ENCODE measurements around the gene MAP3K20. TPM values are rescaled to one million over a fixed set of nuclear protein-coding genes. Genes with fewer than 3 reads are reported as not detected.

The MAP3K20 gene
- polyA plus RNA-seq, 1 experiment, result 74.6 TPM

DNA sequence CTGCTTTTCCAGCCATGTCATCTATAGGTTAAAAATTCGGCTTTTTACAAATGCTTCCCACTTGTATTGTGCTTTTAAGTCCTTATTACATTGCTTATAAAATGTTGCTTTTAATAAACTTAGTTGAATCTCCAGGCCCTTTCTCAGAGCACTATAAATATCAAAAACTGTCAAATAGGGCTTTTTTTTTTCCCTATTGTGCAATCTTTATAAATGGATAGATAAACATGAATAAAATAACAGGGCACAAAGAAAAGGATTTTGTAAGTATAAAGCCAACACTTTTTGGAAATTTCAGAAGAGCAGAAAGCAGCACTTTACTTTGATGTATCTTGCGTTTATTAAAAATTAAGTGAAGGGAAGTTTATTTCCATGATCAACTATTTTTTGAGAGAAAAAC, 171.5 kb downstream of the MAP3K20 start:
- POLR2A ChIA-PET, result no interaction called here
- TF ChIP-seq, protein P1, sequence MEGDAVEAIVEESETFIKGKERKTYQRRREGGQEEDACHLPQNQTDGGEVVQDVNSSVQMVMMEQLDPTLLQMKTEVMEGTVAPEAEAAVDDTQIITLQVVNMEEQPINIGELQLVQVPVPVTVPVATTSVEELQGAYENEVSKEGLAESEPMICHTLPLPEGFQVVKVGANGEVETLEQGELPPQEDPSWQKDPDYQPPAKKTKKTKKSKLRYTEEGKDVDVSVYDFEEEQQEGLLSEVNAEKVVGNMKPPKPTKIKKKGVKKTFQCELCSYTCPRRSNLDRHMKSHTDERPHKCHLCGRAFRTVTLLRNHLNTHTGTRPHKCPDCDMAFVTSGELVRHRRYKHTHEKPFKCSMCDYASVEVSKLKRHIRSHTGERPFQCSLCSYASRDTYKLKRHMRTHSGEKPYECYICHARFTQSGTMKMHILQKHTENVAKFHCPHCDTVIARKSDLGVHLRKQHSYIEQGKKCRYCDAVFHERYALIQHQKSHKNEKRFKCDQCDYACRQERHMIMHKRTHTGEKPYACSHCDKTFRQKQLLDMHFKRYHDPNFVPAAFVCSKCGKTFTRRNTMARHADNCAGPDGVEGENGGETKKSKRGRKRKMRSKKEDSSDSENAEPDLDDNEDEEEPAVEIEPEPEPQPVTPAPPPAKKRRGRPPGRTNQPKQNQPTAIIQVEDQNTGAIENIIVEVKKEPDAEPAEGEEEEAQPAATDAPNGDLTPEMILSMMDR (IDR thresholded peaks at IDR 0.05; ENCODE audit: low read depth, low read length), result no peak
- Histone ChIP-seq H3K9me3 (ENCODE audit: control insufficient read depth, insufficient read depth, low read length) (no peaks in the 10 kb centered on the region), H3K4me3 (ENCODE audit: low read depth, low read length) (no peak overlapping the region), H3K27me3 (ENCODE audit: control insufficient read depth, insufficient read depth, low read length) (no peaks in the 10 kb centered on the region), H3K27ac (ENCODE audit: low read depth, low read length) (no peak overlapping the region)
- CTCF ChIA-PET, result no interaction called here
- no peak for DNase-seq (ENCODE audit: low read depth, low spot score)

DNA sequence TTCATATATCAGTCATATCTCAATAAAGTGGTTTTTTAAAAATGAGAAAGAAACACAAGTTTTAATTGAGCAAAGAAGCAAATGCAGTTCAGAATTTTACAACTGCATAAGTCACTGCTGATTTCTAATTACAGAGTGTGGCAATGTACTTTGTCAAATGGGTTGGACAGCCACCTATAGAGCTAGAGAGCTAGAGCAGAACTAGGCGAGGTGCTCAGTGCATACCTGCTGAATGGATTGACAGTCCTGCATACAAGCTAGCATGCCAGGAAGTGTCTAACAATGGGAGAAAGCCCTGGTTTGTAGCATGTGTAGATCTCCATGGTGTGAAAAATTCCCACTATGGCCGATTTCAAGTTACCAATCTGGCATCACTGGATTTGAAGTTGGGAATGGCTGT, 172.7 kb downstream of the MAP3K20 start:
- ChIA-PET POLR2A (no interaction called here), CTCF (interaction anchor here (0.6 to 0.7 kb wide), 2 partner anchors 196 to 420 kb away, joined by 3 to 4 read pairs; no protein-coding TSS in a partner anchor)
- Histone ChIP-seq H3K27ac (ENCODE audit: low read depth, low read length) (no peak overlapping the region), H3K27me3 (ENCODE audit: control insufficient read depth, insufficient read depth, low read length) (no peaks in the 10 kb centered on the region), H3K4me3 (ENCODE audit: low read depth, low read length) (no peak overlapping the region), H3K9me3 (ENCODE audit: control insufficient read depth, insufficient read depth, low read length) (no peaks in the 10 kb centered on the region)
- TF ChIP-seq, protein P1 (IDR thresholded peaks at IDR 0.05; ENCODE audit: low read depth, low read length), result no peak
- no peak for DNase-seq (ENCODE audit: low read depth, low spot score)

DNA sequence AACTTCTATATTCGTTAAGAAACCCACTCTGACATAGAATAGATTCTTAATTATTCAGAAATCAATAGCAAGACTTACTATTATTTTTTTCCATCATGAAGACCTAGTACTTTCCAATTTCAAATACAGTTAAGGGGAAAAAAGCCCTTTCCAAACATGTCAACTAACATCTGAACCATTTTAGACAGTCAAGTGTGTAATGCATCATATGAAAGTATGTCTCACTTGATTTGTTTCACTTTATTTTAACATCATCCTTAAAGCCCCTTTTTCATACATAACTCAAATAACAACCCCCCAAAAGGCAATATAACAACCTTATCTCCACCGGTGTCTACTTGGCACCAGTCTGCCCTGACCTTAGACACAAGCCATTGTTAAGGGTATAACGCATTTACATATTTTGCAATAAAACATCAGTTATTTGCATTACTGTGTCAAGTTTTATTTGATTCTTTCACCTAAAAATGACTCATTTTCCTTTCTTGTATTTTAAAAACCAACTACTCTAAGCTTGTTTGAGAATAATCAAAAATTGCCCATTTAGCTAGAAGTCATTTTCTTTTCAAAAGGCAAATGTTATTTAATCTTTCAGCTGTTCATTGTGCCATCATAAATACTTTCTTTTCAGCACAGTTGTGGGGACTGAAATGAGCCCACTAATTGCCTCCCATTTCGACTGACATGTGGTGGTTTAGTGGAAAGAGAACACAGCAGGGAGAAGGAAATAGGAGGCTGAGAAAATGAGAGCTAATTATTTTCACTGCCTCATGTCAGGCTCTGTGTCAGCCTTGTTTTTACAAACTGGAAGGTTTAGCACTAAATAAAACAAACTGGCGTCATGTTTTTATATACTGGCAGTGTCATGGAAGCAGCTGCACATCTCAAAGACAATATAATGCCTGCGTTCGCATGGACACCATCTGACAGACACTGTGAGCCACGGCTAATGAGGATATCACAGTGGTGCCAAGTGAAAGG, 174.3 kb downstream of the MAP3K20 start:
- Histone ChIP-seq H3K27me3 (ENCODE audit: control insufficient read depth, insufficient read depth, low read length) (no peaks in the 10 kb centered on the region), H3K4me3 (ENCODE audit: low read depth, low read length) (no peak overlapping the region), H3K27ac (ENCODE audit: low read depth, low read length) (no peak overlapping the region), H3K9me3 (ENCODE audit: control insufficient read depth, insufficient read depth, low read length) (no peaks in the 10 kb centered on the region)
- no peak for DNase-seq (ENCODE audit: low read depth, low spot score)
- TF ChIP-seq, protein P1 (IDR thresholded peaks at IDR 0.05; ENCODE audit: low read depth, low read length), result no peak
- POLR2A ChIA-PET, result no interaction called here
- CTCF ChIA-PET, result no interaction called here

DNA sequence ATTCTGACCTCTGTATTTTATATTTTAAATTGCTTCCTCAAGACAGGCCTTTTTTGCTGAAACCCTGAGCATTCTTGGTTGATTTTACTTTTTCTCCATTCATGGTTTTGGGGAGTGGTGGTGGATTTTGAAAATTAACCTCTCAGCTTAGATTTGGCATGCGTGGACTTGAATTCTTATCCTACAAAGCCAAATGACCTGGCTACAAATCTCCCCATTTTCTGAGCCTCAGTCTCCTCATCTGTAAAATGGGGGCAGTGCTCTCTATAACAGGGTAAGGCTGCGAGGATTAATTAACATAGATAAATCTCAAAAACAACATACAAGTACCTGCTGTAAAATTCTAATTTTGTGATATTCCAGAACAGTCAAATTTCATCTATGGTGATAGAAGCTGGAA, 175.6 kb downstream of the MAP3K20 start:
- Histone ChIP-seq H3K27ac (ENCODE audit: low read depth, low read length) (no peak overlapping the region), H3K4me3 (ENCODE audit: low read depth, low read length) (no peak overlapping the region), H3K27me3 (ENCODE audit: control insufficient read depth, insufficient read depth, low read length) (no peaks in the 10 kb centered on the region), H3K9me3 (ENCODE audit: control insufficient read depth, insufficient read depth, low read length) (no peaks in the 10 kb centered on the region)
- DNase-seq (ENCODE audit: low read depth, low spot score), result no peak
- POLR2A ChIA-PET, result no interaction called here
- CTCF ChIA-PET, result no interaction called here
- TF ChIP-seq, protein P1 (IDR thresholded peaks at IDR 0.05; ENCODE audit: low read depth, low read length), result no peak

DNA sequence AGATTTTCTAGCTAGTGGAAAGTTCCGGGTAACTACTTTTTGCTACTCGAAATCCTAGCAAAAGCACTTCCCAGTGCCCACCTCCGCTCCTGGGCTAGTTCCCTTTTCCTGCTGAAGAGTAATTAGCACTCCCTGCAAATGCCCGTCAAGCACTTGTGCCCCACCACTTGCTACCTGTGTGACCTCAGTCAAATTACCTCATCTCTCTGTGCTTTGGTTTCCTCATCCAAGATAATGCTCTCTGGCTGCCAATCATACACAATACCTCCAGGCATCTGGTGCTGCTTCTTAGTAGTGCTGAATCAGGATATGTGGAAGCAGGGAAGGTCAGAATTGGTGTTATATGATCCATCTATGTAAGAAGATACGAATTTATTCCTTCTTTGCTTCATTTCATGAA, 176.9 kb downstream of the MAP3K20 start:
- ChIA-PET CTCF (no interaction called here), POLR2A (no interaction called here)
- no peaks in the 10 kb centered on the region for H3K27me3 ChIP-seq (ENCODE audit: control insufficient read depth, insufficient read depth, low read length)
- TF ChIP-seq, protein P1 (IDR thresholded peaks at IDR 0.05; ENCODE audit: low read depth, low read length), result no peak
- no peak for DNase-seq (ENCODE audit: low read depth, low spot score)
- no peak overlapping the region for H3K4me3 ChIP-seq (ENCODE audit: low read depth, low read length)
- no peaks in the 10 kb centered on the region for H3K9me3 ChIP-seq (ENCODE audit: control insufficient read depth, insufficient read depth, low read length)
- H3K27ac ChIP-seq (ENCODE audit: low read depth, low read length), result no peak overlapping the region

Measured in AG04450 (cell line).